ENCODE data around the gene HABP4. TPM values are rescaled to one million over a fixed set of nuclear protein-coding genes. Genes with fewer than 3 reads are reported as not detected.

HABP4 gene
- total and polyA plus RNA-seq, 10 of the 15 experiments (the other 5 are each of a cell fraction or from before 2014, with no cell fraction given): 1.6 to 15.4 (median 11.6) TPM

GRCh38 chr9:96447406-96447805 is 2.6 kb upstream of the HABP4 start (continued):
- no peak for TF ChIP-seq CUX1 (IDR thresholded peaks at IDR 0.05; ENCODE audit: insufficient replicate concordance, low read depth, low read length)
- TF ChIP-seq RAD21 (IDR thresholded peaks at IDR 0.05; ENCODE audit: insufficient read depth, low read depth, low read length): no peak

- Histone ChIP-seq H3K4me3 (no peak overlapping the region), H3K9me3 (replicated peaks; ENCODE audit: control insufficient read depth, insufficient read depth, low read length) (no peaks in the 10 kb centered on the region), H3K27ac (ENCODE audit: control insufficient read depth, insufficient read depth) (no peak overlapping the region), H3K27me3 (replicated peaks in 1 of 2; ENCODE audit: control insufficient read depth in 2 of 2, insufficient read depth in 2 of 2, low read length in 1 of 2) (peaks cover 0 to 3% of the 10 kb centered on the region in 2 experiments; a peak in 1 of 4 replicates), H3K36me3 (ENCODE audit: control insufficient read depth in 2 of 2, insufficient read depth in 2 of 2, low read length in 1 of 2) (no peaks in the 10 kb centered on the region), H4K20me1 (ENCODE audit: control insufficient read depth, insufficient read depth) (no peaks in the 10 kb centered on the region), H3K79me2 (ENCODE audit: control insufficient read depth, insufficient read depth, low read length) (no peaks in the 10 kb centered on the region), H3K9ac (ENCODE audit: control insufficient read depth, insufficient read depth, low read length) (no peak overlapping the region), H2AFZ (ENCODE audit: control insufficient read depth, low read depth, low read length) (no peak overlapping the region), H3K4me2 (ENCODE audit: control insufficient read depth, insufficient read depth) (no peak overlapping the region), H3K4me1 (ENCODE audit: control insufficient read depth, insufficient read depth, low read length) (peaks cover 6% of the 10 kb centered on the region)
- DNase-seq (ENCODE audit: low read depth, low spot score): no peak
- no peak for ATAC-seq
- SMC1A ChIA-PET (ENCODE audit: uncharacterized antibody, unreplicated experiment): interaction anchor here (1.4 to 4.5 kb wide), 2 partner anchors 27 to 116 kb away, joined by 3 to 38 read pairs; no protein-coding TSS in a partner anchor
- WGBS (ENCODE audit: insufficient coverage, insufficient replicate concordance, low lambda C conversion rate, missing lambda C conversion rate): 45% methylated on average over 11 of the region's 11 CpGs
- no peak for FAIRE-seq
- POLR2A ChIA-PET: interaction anchor here (0.5 to 1.3 kb wide), 5 partner anchors 13 to 203 kb away, joined by 3 to 5 read pairs (median 3); no protein-coding TSS in a partner anchor
- RAD21 ChIA-PET (ENCODE audit: unreplicated experiment): interaction anchor here (1.1 to 4.1 kb wide), 2 partner anchors 117 to 121 kb away, joined by 5 to 30 read pairs; no protein-coding TSS in a partner anchor
- intact Hi-C loops (cut with micrococcal nuclease; ENCODE audit: unreplicated experiment): no loop called here
- CTCF ChIA-PET: interaction anchor here (0.6 to 4.7 kb wide), 4 partner anchors 7 to 1960 kb away, joined by 3 to 34 read pairs (median 5); no protein-coding TSS in a partner anchor
- in situ Hi-C loops (cut with MboI): loop anchor here (5.0 kb wide), 1 partner anchor 204 kb away; no protein-coding TSS in a partner anchor
- no TSS peak for BruUV-seq (replicated peaks)
- no peak for TF ChIP-seq EED (IDR thresholded peaks at IDR 0.05; ENCODE audit: low read depth)
- no peak for TF ChIP-seq SKIL (IDR thresholded peaks at IDR 0.05; ENCODE audit: low read depth, poor library complexity, severe bottlenecking)
- TF ChIP-seq NR2C1 (IDR thresholded peaks at IDR 0.05): no peak
- TF ChIP-seq IRF3 (IDR thresholded peaks at IDR 0.05): no peak
- no peak for TF ChIP-seq STAT1 (conservative IDR thresholded peaks at IDR 0.05)
- no peak for TF ChIP-seq CTCF (IDR thresholded peaks at IDR 0.05 in 2 of 3, conservative IDR thresholded peaks at IDR 0.05 in 1 of 3; ENCODE audit: control insufficient read depth in 2 of 3, extremely low read depth in 1 of 3, insufficient read depth in 1 of 3, low read depth in 3 of 3, low read length in 3 of 3)
- TF ChIP-seq SUZ12 (IDR thresholded peaks at IDR 0.05; ENCODE audit: unreplicated experiment): no peak
- TF ChIP-seq MXI1 (IDR thresholded peaks at IDR 0.05; ENCODE audit: low read depth, low read length): no peak
Observed at GRCh38 chr9:96448546-96449170, 1.3 kb upstream of the HABP4 start.

Measured in GM12878 (cell line).